ENCODE results near the gene LYRM1. TPM values are rescaled to one million over a fixed set of nuclear protein-coding genes. Genes with fewer than 3 reads are reported as not detected.

LYRM1 gene
- polyA plus RNA-seq, 2 of the 4 experiments (the other 2 are of a cell fraction) = 38.6 to 44.0 TPM

DNA sequence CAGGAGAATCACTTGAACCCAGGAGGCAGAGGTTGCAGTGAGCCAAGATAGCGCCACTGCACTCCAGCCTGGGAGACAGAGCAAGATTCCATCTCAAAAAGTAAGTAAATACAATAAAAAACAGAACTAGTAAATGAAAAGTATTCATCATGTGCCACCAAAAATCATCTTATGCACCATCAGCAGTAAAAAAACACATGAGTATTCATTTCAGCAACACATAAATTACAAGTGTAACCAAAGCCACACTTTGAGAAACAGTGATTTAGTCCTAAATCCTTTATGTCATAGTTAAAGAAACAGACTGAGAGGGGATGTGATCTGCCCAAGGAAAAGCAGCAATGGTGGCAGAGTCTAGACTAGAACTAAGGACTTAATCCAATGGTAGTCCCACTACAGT is 13.4 kb upstream of the LYRM1 start:
- Histone ChIP-seq H3K4me3 (no peak overlapping the region), H3K9me3 (no peaks in the 10 kb centered on the region), H3K27ac (no peak overlapping the region), H3K4me1 (peaks cover 27% of the 10 kb centered on the region), H3K4me2 (no peak overlapping the region)
- DNase-seq (ENCODE audit: low read depth in 1 of 2, low spot score in 1 of 2) (no peak), FAIRE-seq (no peak), ATAC-seq (no peak)
- TF ChIP-seq RNF2 (IDR thresholded peaks at IDR 0.05; ENCODE audit: borderline replicate concordance, low read depth) (no peak), FOSL2 (IDR thresholded peaks at IDR 0.05) (no peak), FOSL2 (CRISPR knock-in tag; IDR thresholded peaks at IDR 0.05) (no peak), MAFK (IDR thresholded peaks at IDR 0.05; ENCODE audit: partially characterized antibody) (peak; percentile 17), TP53 (CRISPR knock-in tag; IDR thresholded peaks at IDR 0.05) (no peak), KDM1A (IDR thresholded peaks at IDR 0.05; ENCODE audit: low read depth) (no peak), GATA3 (IDR thresholded peaks at IDR 0.05; ENCODE audit: borderline replicate concordance) (no peak)
- TF ChIP-seq, protein P1, sequence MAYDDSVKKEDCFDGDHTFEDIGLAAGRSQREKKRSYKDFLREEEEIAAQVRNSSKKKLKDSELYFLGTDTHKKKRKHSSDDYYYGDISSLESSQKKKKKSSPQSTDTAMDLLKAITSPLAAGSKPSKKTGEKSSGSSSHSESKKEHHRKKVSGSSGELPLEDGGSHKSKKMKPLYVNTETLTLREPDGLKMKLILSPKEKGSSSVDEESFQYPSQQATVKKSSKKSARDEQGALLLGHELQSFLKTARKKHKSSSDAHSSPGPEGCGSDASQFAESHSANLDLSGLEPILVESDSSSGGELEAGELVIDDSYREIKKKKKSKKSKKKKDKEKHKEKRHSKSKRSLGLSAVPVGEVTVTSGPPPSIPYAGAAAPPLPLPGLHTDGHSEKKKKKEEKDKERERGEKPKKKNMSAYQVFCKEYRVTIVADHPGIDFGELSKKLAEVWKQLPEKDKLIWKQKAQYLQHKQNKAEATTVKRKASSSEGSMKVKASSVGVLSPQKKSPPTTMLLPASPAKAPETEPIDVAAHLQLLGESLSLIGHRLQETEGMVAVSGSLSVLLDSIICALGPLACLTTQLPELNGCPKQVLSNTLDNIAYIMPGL (CRISPR knock-in tag; IDR thresholded peaks at IDR 0.05; ENCODE audit: borderline replicate concordance) = no peak
- WGBS (ENCODE audit: missing lambda C conversion rate) = 91% methylated on average over 1 of the region's 1 CpG
- CTCF ChIA-PET = interaction anchor here (0.6 to 2.1 kb wide), 4 partner anchors 13 to 37 kb away, joined by 3 to 8 read pairs (median 4); no protein-coding TSS in a partner anchor
- POLR2A ChIA-PET = no interaction called here

DNA sequence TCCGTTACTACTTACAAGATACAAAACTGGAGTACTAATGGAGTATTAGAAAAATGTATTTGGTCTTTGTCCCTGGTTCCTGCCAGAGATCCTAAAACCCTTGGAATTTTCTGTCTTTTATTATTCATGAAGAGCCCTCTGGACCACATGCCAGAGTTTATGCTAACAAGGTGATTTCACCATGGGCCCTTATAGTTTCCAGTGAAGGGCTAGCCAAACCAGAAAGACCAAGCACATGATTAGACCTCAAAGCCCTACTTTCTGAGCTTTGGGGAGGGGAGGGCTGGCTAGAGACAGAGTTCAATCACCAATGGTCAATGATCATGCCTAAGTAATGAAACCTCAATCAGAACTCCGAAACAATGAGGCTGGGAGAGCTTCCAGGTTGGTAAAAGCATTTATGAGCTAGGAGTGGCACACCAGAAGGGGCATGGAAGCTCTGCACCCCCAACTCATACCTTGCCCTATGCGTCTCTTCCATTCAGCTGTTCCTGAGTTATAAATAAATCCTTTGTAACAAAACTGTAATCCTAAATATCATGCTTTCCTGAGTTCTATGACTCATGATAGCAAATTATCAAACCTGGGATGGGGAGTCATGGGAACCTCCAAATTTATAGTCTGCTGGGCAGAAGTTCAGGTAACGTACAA is 10.8 kb upstream of the LYRM1 start:
- CTCF ChIA-PET = interaction anchor here (0.6 to 2.7 kb wide), 5 partner anchors 8 to 15 kb away, joined by 3 to 9 read pairs (median 3); partner anchors contain the start of gene LYRM1
- no peak for ATAC-seq
- POLR2A ChIA-PET = interaction anchor here (1.3 kb wide), 1 partner anchor 11 kb away, joined by 4 read pairs; the partner anchor contains the start of genes DCUN1D3 and LYRM1

DNA sequence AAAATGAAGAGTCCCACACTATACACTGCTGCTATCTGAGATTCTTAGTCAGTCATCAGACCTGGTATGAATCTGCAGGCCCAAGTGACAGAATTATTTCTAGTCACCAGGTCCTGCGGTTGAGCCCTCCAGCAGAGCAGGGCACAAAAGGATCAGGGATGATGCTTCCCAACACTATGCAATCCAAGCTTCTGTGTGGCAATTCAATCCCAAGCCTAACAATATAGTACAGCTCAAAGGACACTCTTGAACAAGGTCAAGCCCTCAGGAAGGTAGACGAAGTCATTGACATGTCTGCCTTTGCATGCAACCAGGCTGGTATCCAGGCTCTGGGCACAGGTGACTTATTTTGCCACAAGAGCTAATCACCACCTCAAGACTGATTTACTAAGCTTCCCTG is 6.2 kb upstream of the LYRM1 start:
- FAIRE-seq = no peak
- 100% methylated on average over 2 of the region's 2 CpGs for WGBS (ENCODE audit: missing lambda C conversion rate)
- CTCF ChIA-PET = interaction anchor here (0.8 to 1.5 kb wide), 3 partner anchors 11 to 44 kb away, joined by 3 to 5 read pairs (median 3); no protein-coding TSS in a partner anchor

More for the DNA sequence above, 10.8 kb upstream of the LYRM1 start:
- H3K4me3 ChIP-seq = no peak overlapping the region
- H3K27ac ChIP-seq = no peak overlapping the region
- H3K9me3 ChIP-seq = no peaks in the 10 kb centered on the region
- H3K4me2 ChIP-seq = no peak overlapping the region
- H3K4me1 ChIP-seq = peaks cover 9% of the 10 kb centered on the region; the same call in 2 of the 3 replicates
- no peak for FAIRE-seq
- WGBS (ENCODE audit: missing lambda C conversion rate) = 91% methylated on average over 4 of the region's 4 CpGs
- no peak for DNase-seq (ENCODE audit: low read depth in 1 of 2, low spot score in 1 of 2)
- no peak for TF ChIP-seq EHMT2 (IDR thresholded peaks at IDR 0.05; ENCODE audit: low read depth)
- TF ChIP-seq, protein P2, sequence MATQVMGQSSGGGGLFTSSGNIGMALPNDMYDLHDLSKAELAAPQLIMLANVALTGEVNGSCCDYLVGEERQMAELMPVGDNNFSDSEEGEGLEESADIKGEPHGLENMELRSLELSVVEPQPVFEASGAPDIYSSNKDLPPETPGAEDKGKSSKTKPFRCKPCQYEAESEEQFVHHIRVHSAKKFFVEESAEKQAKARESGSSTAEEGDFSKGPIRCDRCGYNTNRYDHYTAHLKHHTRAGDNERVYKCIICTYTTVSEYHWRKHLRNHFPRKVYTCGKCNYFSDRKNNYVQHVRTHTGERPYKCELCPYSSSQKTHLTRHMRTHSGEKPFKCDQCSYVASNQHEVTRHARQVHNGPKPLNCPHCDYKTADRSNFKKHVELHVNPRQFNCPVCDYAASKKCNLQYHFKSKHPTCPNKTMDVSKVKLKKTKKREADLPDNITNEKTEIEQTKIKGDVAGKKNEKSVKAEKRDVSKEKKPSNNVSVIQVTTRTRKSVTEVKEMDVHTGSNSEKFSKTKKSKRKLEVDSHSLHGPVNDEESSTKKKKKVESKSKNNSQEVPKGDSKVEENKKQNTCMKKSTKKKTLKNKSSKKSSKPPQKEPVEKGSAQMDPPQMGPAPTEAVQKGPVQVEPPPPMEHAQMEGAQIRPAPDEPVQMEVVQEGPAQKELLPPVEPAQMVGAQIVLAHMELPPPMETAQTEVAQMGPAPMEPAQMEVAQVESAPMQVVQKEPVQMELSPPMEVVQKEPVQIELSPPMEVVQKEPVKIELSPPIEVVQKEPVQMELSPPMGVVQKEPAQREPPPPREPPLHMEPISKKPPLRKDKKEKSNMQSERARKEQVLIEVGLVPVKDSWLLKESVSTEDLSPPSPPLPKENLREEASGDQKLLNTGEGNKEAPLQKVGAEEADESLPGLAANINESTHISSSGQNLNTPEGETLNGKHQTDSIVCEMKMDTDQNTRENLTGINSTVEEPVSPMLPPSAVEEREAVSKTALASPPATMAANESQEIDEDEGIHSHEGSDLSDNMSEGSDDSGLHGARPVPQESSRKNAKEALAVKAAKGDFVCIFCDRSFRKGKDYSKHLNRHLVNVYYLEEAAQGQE (IDR thresholded peaks at IDR 0.05) = no peak
- TF ChIP-seq RAD21 (conservative IDR thresholded peaks at IDR 0.05 in 1 of 2, IDR thresholded peaks at IDR 0.05 in 1 of 2) = no peak
- TF ChIP-seq FOSL2 (IDR thresholded peaks at IDR 0.05) = no peak
- 0 out of 2 replicates have a peak, but pooled peaks have one; percentile 24 for TF ChIP-seq FOSL2 (CRISPR knock-in tag; IDR thresholded peaks at IDR 0.05)
- no peak for TF ChIP-seq JUNB (IDR thresholded peaks at IDR 0.05)

More for the DNA sequence above, 6.2 kb upstream of the LYRM1 start:
- POLR2A ChIA-PET = no interaction called here
- Histone ChIP-seq H3K27ac (no peak overlapping the region), H3K4me3 (no peak overlapping the region), H3K4me1 (peaks cover 37% of the 10 kb centered on the region), H3K9me3 (no peaks in the 10 kb centered on the region), H3K4me2 (no peak overlapping the region)
- no peak for ATAC-seq
- TF ChIP-seq ZNF302 (CRISPR knock-in tag; IDR thresholded peaks at IDR 0.05) (no peak), PHF8 (IDR thresholded peaks at IDR 0.05; ENCODE audit: borderline replicate concordance, low read depth) (no peak), KDM1A (IDR thresholded peaks at IDR 0.05; ENCODE audit: low read depth) (no peak), TFCP2L1 (CRISPR knock-in tag; IDR thresholded peaks at IDR 0.05) (no peak), NR3C1 (IDR thresholded peaks at IDR 0.05) (no peak), CHD4 (IDR thresholded peaks at IDR 0.05; ENCODE audit: borderline replicate concordance) (no peak)
- TF ChIP-seq, protein P3, sequence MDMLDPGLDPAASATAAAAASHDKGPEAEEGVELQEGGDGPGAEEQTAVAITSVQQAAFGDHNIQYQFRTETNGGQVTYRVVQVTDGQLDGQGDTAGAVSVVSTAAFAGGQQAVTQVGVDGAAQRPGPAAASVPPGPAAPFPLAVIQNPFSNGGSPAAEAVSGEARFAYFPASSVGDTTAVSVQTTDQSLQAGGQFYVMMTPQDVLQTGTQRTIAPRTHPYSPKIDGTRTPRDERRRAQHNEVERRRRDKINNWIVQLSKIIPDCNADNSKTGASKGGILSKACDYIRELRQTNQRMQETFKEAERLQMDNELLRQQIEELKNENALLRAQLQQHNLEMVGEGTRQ (IDR thresholded peaks at IDR 0.05) = no peak
- no peak for DNase-seq (ENCODE audit: low read depth in 1 of 2, low spot score in 1 of 2)
